Left ventricle myocardium inferior (tissue), 1 donor: ENCODE results near the gene ABCA3. TPM values are rescaled to one million over a fixed set of nuclear protein-coding genes. Genes with fewer than 3 reads are reported as not detected.

Experiments used
- DNase-seq: peaks from one replicate; pipeline ENCODE4 v3.0.0-alpha.2; 2020
- H3K27ac ChIP-seq: fragments of 200-600 bp; replicated peaks from 2 replicates; pipeline ENCODE4 v1.8.0; 2021
- H3K27me3 ChIP-seq: fragments of 200-600 bp; 2 replicates; pipeline ENCODE4 v1.8.0; 2021; ENCODE audit warnings: low read depth
- H3K36me3 ChIP-seq: fragments of 200-600 bp; 2 replicates; pipeline ENCODE4 v1.8.0; 2021
- H3K4me1 ChIP-seq: fragments of 200-600 bp; 2 replicates; pipeline ENCODE4 v1.8.0; 2021
- H3K4me3 ChIP-seq: fragments of 200-600 bp; 2 replicates; pipeline ENCODE4 v1.8.0; 2021; ENCODE audit warnings: mild to moderate bottlenecking, moderate library complexity
- H3K9me3 ChIP-seq: fragments of 200-600 bp; replicated peaks from 2 replicates; pipeline ENCODE4 v1.8.0; 2021
- intact Hi-C: fragments of 100-400 bp; cut with micrococcal nuclease; formaldehyde crosslinking; loops from one replicate; pipeline ENCODE4 v1.11.0; 2022
- total RNA-seq: library from RNA; stranded (reverse); fragmentation: NEBNext Ultra II Directional; extraction: Animal tissue kit (Norgen Biotek cat#: 25700); gene quantifications from one replicate; pipeline ENCODE4 v1.2.1, GENCODE V29; 2021
- TF ChIP-seq, protein P1 (sequence below): fragments of 200-600 bp; IDR thresholded peaks from 2 replicates; pipeline ENCODE4 v1.8.0; 2021; ENCODE audit warnings: antibody characterized with exemption, mild to moderate bottlenecking, borderline replicate concordance
- donor health status: DM: no; HTN: yes; CAD: no; lungs with severe emphysema.

Gene ABCA3
- total RNA-seq, 1 donor from 2014 or later: 6.9 TPM

DNA sequence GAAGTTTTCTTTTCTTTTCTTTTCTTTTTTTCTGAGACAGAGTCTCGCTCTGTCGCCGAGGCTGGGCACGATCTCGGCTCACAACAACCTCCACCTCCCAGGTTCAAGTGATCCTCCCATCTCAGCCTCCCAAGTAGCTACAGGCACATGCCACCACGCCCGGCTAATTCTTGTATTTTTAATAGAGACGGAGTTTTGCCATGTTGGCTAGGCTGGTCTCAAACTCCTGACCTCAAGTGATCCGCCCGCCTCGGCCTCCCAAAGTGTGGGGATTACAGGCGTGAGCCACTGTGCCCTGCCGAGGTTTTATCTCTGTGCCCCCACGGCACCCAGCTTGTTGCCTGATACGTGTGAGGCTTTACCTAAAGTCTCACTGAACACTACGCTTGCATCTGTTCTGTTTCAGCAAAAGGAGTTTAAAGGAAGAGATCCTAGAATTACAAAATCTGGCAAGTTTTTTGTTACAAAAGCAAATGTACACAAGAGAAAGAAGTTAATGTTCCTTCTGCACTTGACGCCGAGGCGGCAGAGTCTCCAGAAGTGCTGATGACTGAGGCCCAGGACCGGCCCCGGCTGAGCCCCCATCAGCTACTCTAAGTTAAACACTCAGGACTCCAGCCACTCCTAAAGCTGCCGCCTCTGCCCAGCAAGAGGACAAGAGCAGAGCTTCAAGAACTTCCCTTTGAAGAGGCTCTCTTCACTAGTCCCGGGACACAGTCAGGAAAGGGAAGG is 9.2 kb downstream of the ABCA3 start:
- no peak overlapping the region for H3K4me3 ChIP-seq
- no peak for DNase-seq
- no peaks in the 10 kb centered on the region for H3K27me3 ChIP-seq
- H3K36me3 ChIP-seq: peaks cover 20% of the 10 kb centered on the region
- no peaks in the 10 kb centered on the region for H3K9me3 ChIP-seq
- TF ChIP-seq, protein P1, sequence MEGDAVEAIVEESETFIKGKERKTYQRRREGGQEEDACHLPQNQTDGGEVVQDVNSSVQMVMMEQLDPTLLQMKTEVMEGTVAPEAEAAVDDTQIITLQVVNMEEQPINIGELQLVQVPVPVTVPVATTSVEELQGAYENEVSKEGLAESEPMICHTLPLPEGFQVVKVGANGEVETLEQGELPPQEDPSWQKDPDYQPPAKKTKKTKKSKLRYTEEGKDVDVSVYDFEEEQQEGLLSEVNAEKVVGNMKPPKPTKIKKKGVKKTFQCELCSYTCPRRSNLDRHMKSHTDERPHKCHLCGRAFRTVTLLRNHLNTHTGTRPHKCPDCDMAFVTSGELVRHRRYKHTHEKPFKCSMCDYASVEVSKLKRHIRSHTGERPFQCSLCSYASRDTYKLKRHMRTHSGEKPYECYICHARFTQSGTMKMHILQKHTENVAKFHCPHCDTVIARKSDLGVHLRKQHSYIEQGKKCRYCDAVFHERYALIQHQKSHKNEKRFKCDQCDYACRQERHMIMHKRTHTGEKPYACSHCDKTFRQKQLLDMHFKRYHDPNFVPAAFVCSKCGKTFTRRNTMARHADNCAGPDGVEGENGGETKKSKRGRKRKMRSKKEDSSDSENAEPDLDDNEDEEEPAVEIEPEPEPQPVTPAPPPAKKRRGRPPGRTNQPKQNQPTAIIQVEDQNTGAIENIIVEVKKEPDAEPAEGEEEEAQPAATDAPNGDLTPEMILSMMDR: no peak
- no peaks in the 10 kb centered on the region for H3K4me1 ChIP-seq
- no peak overlapping the region for H3K27ac ChIP-seq
- intact Hi-C loops: loop anchor here (10.0 kb wide), 1 partner anchor 103 kb away; no protein-coding TSS in a partner anchor

- no peak for DNase-seq
- Histone ChIP-seq H3K36me3 (peaks cover 38% of the 10 kb centered on the region), H3K27me3 (no peaks in the 10 kb centered on the region), H3K27ac (no peak overlapping the region), H3K9me3 (no peaks in the 10 kb centered on the region), H3K4me3 (no peak overlapping the region), H3K4me1 (no peaks in the 10 kb centered on the region)
- TF ChIP-seq, protein P1: no peak
- intact Hi-C loops: no loop called here
Observed at GRCh38 chr16:2329532-2329931, 11.0 kb downstream of the ABCA3 start.

GRCh38 chr16:2328428-2328827 is 12.1 kb downstream of the ABCA3 start:
- Histone ChIP-seq H3K4me3 (no peak overlapping the region), H3K4me1 (no peaks in the 10 kb centered on the region), H3K27me3 (no peaks in the 10 kb centered on the region), H3K9me3 (no peaks in the 10 kb centered on the region), H3K36me3 (peaks cover 47% of the 10 kb centered on the region), H3K27ac (no peak overlapping the region)
- DNase-seq: no peak
- TF ChIP-seq, protein P1: no peak
- intact Hi-C loops: no loop called here

DNA sequence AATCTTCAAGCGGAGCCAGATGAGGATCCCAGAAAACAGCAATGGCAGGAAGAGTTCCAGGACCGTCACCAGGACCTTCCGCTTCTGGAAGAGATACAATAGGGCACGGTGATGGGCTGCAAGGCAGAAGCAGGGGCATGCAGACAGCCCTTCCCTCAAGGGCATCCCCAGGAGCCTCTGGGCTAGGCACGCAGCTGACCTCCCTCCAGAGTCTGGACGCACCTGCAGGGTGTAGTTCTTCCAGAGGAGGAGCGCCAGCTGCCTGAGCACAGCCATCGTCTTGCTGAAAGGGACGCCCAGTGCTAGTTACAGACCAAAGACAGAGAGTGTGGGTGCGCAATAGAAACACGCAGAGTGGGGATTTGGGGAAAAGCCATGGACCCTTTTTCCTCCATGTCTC is 14.3 kb downstream of the ABCA3 start:
- no peak overlapping the region for H3K4me3 ChIP-seq
- TF ChIP-seq, protein P1: no peak
- no peaks in the 10 kb centered on the region for H3K9me3 ChIP-seq
- no peak overlapping the region for H3K27ac ChIP-seq
- DNase-seq: no peak
- peaks cover 57% of the 10 kb centered on the region for H3K36me3 ChIP-seq
- H3K4me1 ChIP-seq: no peaks in the 10 kb centered on the region
- no peaks in the 10 kb centered on the region for H3K27me3 ChIP-seq
- intact Hi-C loops: no loop called here

- intact Hi-C loops: no loop called here
- TF ChIP-seq, protein P1: no peak
- H3K4me3 ChIP-seq: no peak overlapping the region
- peaks cover 60% of the 10 kb centered on the region for H3K36me3 ChIP-seq
- no peak for DNase-seq
- H3K27ac ChIP-seq: no peak overlapping the region
- H3K27me3 ChIP-seq: no peaks in the 10 kb centered on the region
- no peaks in the 10 kb centered on the region for H3K4me1 ChIP-seq
- H3K9me3 ChIP-seq: no peaks in the 10 kb centered on the region
Observed at GRCh38 chr16:2325791-2326190, 14.7 kb downstream of the ABCA3 start.
